Measurements from ENCODE around the gene FKBP6. TPM values are rescaled to one million over a fixed set of nuclear protein-coding genes. Genes with fewer than 3 reads are reported as not detected.

Gene FKBP6
- polyA plus RNA-seq, 1 experiment = not detected

- DNase-seq (ENCODE audit: low read depth) = no peak
- ChIA-PET POLR2A (no interaction called here), CTCF (interaction anchor here (0.9 to 2.3 kb wide), 5 partner anchors 9 to 100 kb away, joined by 3 to 10 read pairs (median 4); no protein-coding TSS in a partner anchor)
- no peak overlapping the region for H3K4me3 ChIP-seq (ENCODE audit: low read depth, low read length)
- TF ChIP-seq CTCF (IDR thresholded peaks at IDR 0.05; ENCODE audit: insufficient read depth, low read depth, low read length) = no peak
- H3K27me3 ChIP-seq (ENCODE audit: control insufficient read depth, insufficient read depth, low read length) = peaks cover 1% of the 10 kb centered on the region; the same call in 1 of the 2 replicates
- H3K36me3 ChIP-seq (ENCODE audit: control insufficient read depth, insufficient read depth, low read length) = no peaks in the 10 kb centered on the region
Observed at GRCh38 chr7:73351447-73352167, 23.6 kb downstream of the FKBP6 start.

GRCh38 chr7:73352784-73353183 is 24.8 kb downstream of the FKBP6 start:
- no peaks in the 10 kb centered on the region for H3K36me3 ChIP-seq (ENCODE audit: control insufficient read depth, insufficient read depth, low read length)
- H3K4me3 ChIP-seq (ENCODE audit: low read depth, low read length) = no peak overlapping the region
- H3K27me3 ChIP-seq (ENCODE audit: control insufficient read depth, insufficient read depth, low read length) = peaks cover 1% of the 10 kb centered on the region; the same call in 1 of the 2 replicates
- ChIA-PET POLR2A (no interaction called here), CTCF (interaction anchor here (1.3 to 2.3 kb wide), 2 partner anchors 10 to 99 kb away, joined by 3 to 10 read pairs; no protein-coding TSS in a partner anchor)
- DNase-seq (ENCODE audit: low read depth) = no peak
- no peak for TF ChIP-seq CTCF (IDR thresholded peaks at IDR 0.05; ENCODE audit: insufficient read depth, low read depth, low read length)

- no peaks in the 10 kb centered on the region for H3K36me3 ChIP-seq (ENCODE audit: control insufficient read depth, insufficient read depth, low read length)
- DNase-seq (ENCODE audit: low read depth) = no peak
- CTCF ChIA-PET = interaction anchor here (2.3 kb wide), 1 partner anchor 11 kb away, joined by 10 read pairs; no protein-coding TSS in a partner anchor
Observed at GRCh38 chr7:73353243-73353642, 25.3 kb downstream of the FKBP6 start.

GRCh38 chr7:73354196-73354595 is 26.2 kb downstream of the FKBP6 start:
- Histone ChIP-seq H3K36me3 (ENCODE audit: control insufficient read depth, insufficient read depth, low read length) (no peaks in the 10 kb centered on the region), H3K27me3 (ENCODE audit: control insufficient read depth, insufficient read depth, low read length) (peaks cover 1% of the 10 kb centered on the region; the same call in 1 of the 2 replicates), H3K4me3 (ENCODE audit: low read depth, low read length) (no peak overlapping the region)
- no peak for DNase-seq (ENCODE audit: low read depth)
- ChIA-PET CTCF (no interaction called here), POLR2A (no interaction called here)
- no peak for TF ChIP-seq CTCF (IDR thresholded peaks at IDR 0.05; ENCODE audit: insufficient read depth, low read depth, low read length)

More at GRCh38 chr7:73353243-73353642, 25.3 kb downstream of the FKBP6 start:
- POLR2A ChIA-PET = no interaction called here
- Histone ChIP-seq H3K27me3 (ENCODE audit: control insufficient read depth, insufficient read depth, low read length) (peaks cover 1% of the 10 kb centered on the region; the same call in 1 of the 2 replicates), H3K4me3 (ENCODE audit: low read depth, low read length) (no peak overlapping the region)
- TF ChIP-seq CTCF (IDR thresholded peaks at IDR 0.05; ENCODE audit: insufficient read depth, low read depth, low read length) = no peak

GRCh38 chr7:73354821-73355220 is 26.9 kb downstream of the FKBP6 start:
- Histone ChIP-seq H3K36me3 (ENCODE audit: control insufficient read depth, insufficient read depth, low read length) (no peaks in the 10 kb centered on the region), H3K4me3 (ENCODE audit: low read depth, low read length) (no peak overlapping the region), H3K27me3 (ENCODE audit: control insufficient read depth, insufficient read depth, low read length) (peaks cover 1% of the 10 kb centered on the region; the same call in 1 of the 2 replicates)
- ChIA-PET POLR2A (no interaction called here), CTCF (no interaction called here)
- DNase-seq (ENCODE audit: low read depth) = no peak
- TF ChIP-seq CTCF (IDR thresholded peaks at IDR 0.05; ENCODE audit: insufficient read depth, low read depth, low read length) = no peak
